ELR (cell line): ENCODE measurements around the gene MYL1.
A peak's percentile ranks its signal among the peaks of the same experiment; 100 is the strongest.

ENCODE experiments used
- DNase-seq: peaks from one replicate; pipeline ENCODE4 v3.0.0-alpha.2; 2015; ENCODE audit warnings: low read depth

The MYL1 gene

GRCh38 chr2:210315015-210315788, at the start of gene MYL1:
MYL1 (minus strand) TSS chr2:210315174; CDS start chr2:210315042, 132 bp downstream.
- no peak for DNase-seq

- no peak for DNase-seq
Observed at GRCh38 chr2:210363876-210364275, 48.9 kb upstream of the MYL1 start.

- peak; percentile 9 for DNase-seq
Observed at GRCh38 chr2:210363261-210363660, 48.3 kb upstream of the MYL1 start.

- no peak for DNase-seq
Observed at GRCh38 chr2:210360412-210360811, 45.4 kb upstream of the MYL1 start.

- DNase-seq: no peak
Observed at GRCh38 chr2:210356944-210357343, 42.0 kb upstream of the MYL1 start.

GRCh38 chr2:210337159-210337558, 22.2 kb upstream of the MYL1 start:
- peak; percentile 2 for DNase-seq

GRCh38 chr2:210324906-210325305, 9.9 kb upstream of the MYL1 start:
- no peak for DNase-seq

GRCh38 chr2:210324458-210324857, 9.5 kb upstream of the MYL1 start:
- no peak for DNase-seq

GRCh38 chr2:210323003-210323402, 8.0 kb upstream of the MYL1 start:
- no peak for DNase-seq

- DNase-seq: no peak
Observed at GRCh38 chr2:210318891-210319290, 3.9 kb upstream of the MYL1 start.

- DNase-seq: no peak
Observed at GRCh38 chr2:210318486-210318885, 3.5 kb upstream of the MYL1 start.

GRCh38 chr2:210310550-210310949, 4.4 kb downstream of the MYL1 start:
- DNase-seq: no peak

- DNase-seq: no peak
Observed at GRCh38 chr2:210309548-210310233, 5.3 kb downstream of the MYL1 start.

- DNase-seq: no peak
Observed at GRCh38 chr2:210303498-210303897, 11.5 kb downstream of the MYL1 start.

- peak; percentile 17 for DNase-seq
Observed at GRCh38 chr2:210302326-210302725, 12.6 kb downstream of the MYL1 start.

GRCh38 chr2:210299866-210300373, 15.1 kb downstream of the MYL1 start:
- no peak for DNase-seq

GRCh38 chr2:210288408-210288807, 26.6 kb downstream of the MYL1 start:
- no peak for DNase-seq

- no peak for DNase-seq
Observed at GRCh38 chr2:210287301-210287700, 27.7 kb downstream of the MYL1 start.

GRCh38 chr2:210286123-210286680, 28.8 kb downstream of the MYL1 start:
- DNase-seq: no peak

GRCh38 chr2:210277133-210277532, 37.8 kb downstream of the MYL1 start:
- DNase-seq: no peak

- DNase-seq: no peak
Observed at GRCh38 chr2:210271300-210271699, 43.7 kb downstream of the MYL1 start.

GRCh38 chr2:210269148-210269547, 45.8 kb downstream of the MYL1 start:
- no peak for DNase-seq

GRCh38 chr2:210268281-210268680, 46.7 kb downstream of the MYL1 start:
- no peak for DNase-seq
